A549 (cell line): Measurements from ENCODE around the gene NEUROD1. TPM values are rescaled to one million over a fixed set of nuclear protein-coding genes. Genes with fewer than 3 reads are reported as not detected.

Experiments used
- ATAC-seq, 2 experiments: fragments of 200-7000 bp in 1 of 2; fragments of >200 bp in 1 of 2; cut with Nextera tagmentation in 1 of 2; cut with Tn5 transposase in 1 of 2; 3 replicates each; pipeline versions ENCODE4 v1.8.0 to v1.9.1; 2018 to 2020; ENCODE audit warnings: mild to moderate bottlenecking in 1 of 2, moderate library complexity in 1 of 2
- CTCF ChIA-PET: fragments of 300-600 bp; sonication (Branson Sonifier 250); formaldehyde crosslinking; extraction: SDS; loops from one replicate; lab custom pipeline; 2021; ENCODE audit warnings: antibody characterized with exemption, inconsistent platforms; lab: Yijun Ruan, JAX
- POLR2A ChIA-PET: fragments of 350-600 bp; formaldehyde crosslinking; extraction: SDS; loops from one replicate; lab custom pipeline; 2021; ENCODE audit warnings: antibody characterized with exemption, inconsistent platforms; lab: Yijun Ruan, JAX
- DNase-seq, 2 experiments: peaks; one replicate each; pipeline versions ENCODE4 v3.0.0 to v3.0.0-alpha.2; 2011 to 2016; ENCODE audit warnings: low read depth in 1 of 2, low spot score in 1 of 2
- FAIRE-seq: peaks from 2 replicates; lab custom pipeline; 2011; peaks lifted over from hg19 to GRCh38; lab: Jason Lieb, UNC
- H3K27ac ChIP-seq, 2 experiments: fragments of >200 bp; sonication (Bioruptor Twin); formaldehyde crosslinking; 3 replicates each; pipeline ENCODE4 v1.5.1; 2016 to 2017
- H3K4me1 ChIP-seq: fragments of >200 bp; sonication (Bioruptor Twin); formaldehyde crosslinking; 3 replicates; pipeline ENCODE4 v1.6.1; 2016
- H3K4me2 ChIP-seq: fragments of >200 bp; sonication (Bioruptor Twin); formaldehyde crosslinking; 3 replicates; pipeline ENCODE4 v1.6.1; 2016
- H3K4me3 ChIP-seq: fragments of >200 bp; sonication (Bioruptor Twin); formaldehyde crosslinking; 3 replicates; pipeline ENCODE4 v1.5.1; 2016
- H3K9me3 ChIP-seq: fragments of >200 bp; sonication (Bioruptor Twin); formaldehyde crosslinking; 3 replicates; pipeline ENCODE4 v1.6.1; 2016
- CBX8 ChIP-seq: fragments of 200-600 bp; sonication (generic); IDR thresholded peaks from 2 replicates; pipeline ENCODE4 v1.6.1; 2016
- CHD4 ChIP-seq: fragments of 200-600 bp; sonication (generic); IDR thresholded peaks from 2 replicates; pipeline ENCODE4 v1.6.1; 2016; ENCODE audit warnings: antibody characterized with exemption, mild to moderate bottlenecking, borderline replicate concordance
- EHMT2 ChIP-seq: fragments of 200-600 bp; sonication (generic); IDR thresholded peaks from 2 replicates; pipeline ENCODE4 v1.6.1; 2016; ENCODE audit warnings: antibody characterized with exemption, low read depth, mild to moderate bottlenecking, moderate library complexity
- FOSB ChIP-seq: fragments of 250-450 bp; sonication (Bioruptor Pico); IDR thresholded peaks from 2 replicates; pipeline ENCODE4 v1.5.0; 2020; ENCODE audit warnings: mild to moderate bottlenecking, moderate library complexity
- HDAC2 ChIP-seq: fragments of 200-600 bp; sonication (generic); IDR thresholded peaks from 2 replicates; pipeline ENCODE4 v1.6.1; 2016
- HOXA7 ChIP-seq: fragments of 250-450 bp; sonication (Bioruptor Pico); IDR thresholded peaks from 2 replicates; pipeline ENCODE4 v1.5.0; 2020; ENCODE audit warnings: mild to moderate bottlenecking, moderate library complexity
- HOXB13 ChIP-seq: fragments of 250-450 bp; sonication (Bioruptor Pico); IDR thresholded peaks from 2 replicates; pipeline ENCODE4 v1.5.0; 2020; ENCODE audit warnings: low read depth, mild to moderate bottlenecking, moderate library complexity
- HOXB5 ChIP-seq: fragments of 250-450 bp; sonication (Bioruptor Pico); IDR thresholded peaks from 2 replicates; pipeline ENCODE4 v1.5.0; 2020; ENCODE audit warnings: mild to moderate bottlenecking, moderate library complexity
- JUN ChIP-seq, 2 experiments: fragments of >200 bp; sonication (Bioruptor Twin); formaldehyde crosslinking; IDR thresholded peaks; 2 replicates in 1 of 2; 3 replicates in 1 of 2; pipeline ENCODE4 v1.6.1; 2016 to 2017
- MAFK ChIP-seq: fragments of 450-650 bp; IDR thresholded peaks from 2 replicates; pipeline ENCODE4 v1.6.1; 2014; ENCODE audit not compliant: partially characterized antibody
- MAZ ChIP-seq: fragments of 150-350 bp; IDR thresholded peaks from 2 replicates; pipeline ENCODE4 v1.6.1; 2014; ENCODE audit warnings: antibody characterized with exemption, low read depth, low read length, borderline replicate concordance
- NR3C1 ChIP-seq: fragments of >200 bp; sonication (Bioruptor Twin); formaldehyde crosslinking; IDR thresholded peaks from 3 replicates; pipeline ENCODE4 v1.6.1; 2017
- POLR2A ChIP-seq: IDR thresholded peaks from 2 replicates; pipeline ENCODE4 v1.6.1; 2012; ENCODE audit warnings: mild to moderate bottlenecking, low read length
- POLR2AphosphoS2 ChIP-seq: conservative IDR thresholded peaks from 2 replicates; pipeline ENCODE4 v1.6.1; 2012; ENCODE audit warnings: low read length, improper control_type of control experiment, inconsistent platforms
- RAD21 ChIP-seq, 2 experiments: fragments of >200 bp in 1 of 2; sonication (Bioruptor Twin) in 1 of 2; formaldehyde crosslinking in 1 of 2; IDR thresholded peaks in 1 of 2; conservative IDR thresholded peaks in 1 of 2; 2 replicates in 1 of 2; 3 replicates in 1 of 2; pipeline ENCODE4 v1.6.1; 2012 to 2018; ENCODE audit warnings: inconsistent platforms in 1 of 2
- SREBF2 ChIP-seq: fragments of 450-650 bp; IDR thresholded peaks from 2 replicates; pipeline ENCODE4 v1.6.1; 2014; ENCODE audit warnings: mild to moderate bottlenecking, moderate library complexity
- TFCP2L1 ChIP-seq: fragments of 250-450 bp; sonication (Bioruptor Pico); IDR thresholded peaks from 2 replicates; pipeline ENCODE4 v1.5.0; 2021; ENCODE audit warnings: mild to moderate bottlenecking
- ZC3H11A ChIP-seq: fragments of 450-650 bp; IDR thresholded peaks from 2 replicates; pipeline ENCODE4 v1.6.1; 2014; ENCODE audit warnings: antibody characterized with exemption, mild to moderate bottlenecking
- ZFP36 ChIP-seq: fragments of 450-650 bp; IDR thresholded peaks from 2 replicates; pipeline ENCODE4 v1.6.1; 2014; ENCODE audit warnings: borderline replicate concordance; ENCODE audit not compliant: partially characterized antibody
- ZSCAN20 ChIP-seq: fragments of 250-450 bp; sonication (Bioruptor Pico); IDR thresholded peaks from 2 replicates; pipeline ENCODE4 v1.8.0; 2022; ENCODE audit warnings: mild to moderate bottlenecking, moderate library complexity
- WGBS: methylation state at CpG from one replicate; pipeline ENCODE4 v1.1.6; 2017; ENCODE audit errors: missing lambda C conversion rate; 5-methylcytosine and 5-hydroxymethylcytosine counted together
- polyA plus RNA-seq, 4 experiments: library from polyadenylated mRNA; depleted of rRNA in 3 of 4; stranded (reverse); fragments of >200 nt; fragmentation: RNase III in 1 of 4; extraction: RNeasy Plus Mini Kit Qiagen cat#74134 plus additional on column Dnase treatment in 1 of 4; gene quantifications; 2 replicates in 3 of 4; 3 replicates in 1 of 4; pipeline ENCODE4 v1.2.3, GENCODE V29; 2011 to 2017
- TF ChIP-seq, protein P1 (sequence below): IDR thresholded peaks from 2 replicates; pipeline ENCODE4 v1.6.1; 2012
- TF ChIP-seq, protein P2 (sequence below): fragments of 250-450 bp; sonication (Bioruptor Pico); IDR thresholded peaks from 2 replicates; pipeline ENCODE4 v1.5.0; 2021; ENCODE audit warnings: mild to moderate bottlenecking, moderate library complexity, borderline replicate concordance
- TF ChIP-seq, protein P3 (sequence below): IDR thresholded peaks from 2 replicates; pipeline ENCODE4 v1.6.1; 2012; ENCODE audit warnings: low read depth, borderline replicate concordance
- TF ChIP-seq, protein P4 (sequence below): fragments of >200 bp; sonication (Bioruptor Twin); formaldehyde crosslinking; IDR thresholded peaks from 2 replicates; pipeline ENCODE4 v1.6.1; 2016
- TF ChIP-seq, protein P5 (sequence below): fragments of 150-350 bp; IDR thresholded peaks from 2 replicates; pipeline ENCODE4 v1.6.1; 2014; ENCODE audit warnings: low read depth, mild to moderate bottlenecking, low read length

NEUROD1 gene
- polyA plus RNA-seq, 2 of the 4 experiments (the other 2 are of a cell fraction): not detected

DNA sequence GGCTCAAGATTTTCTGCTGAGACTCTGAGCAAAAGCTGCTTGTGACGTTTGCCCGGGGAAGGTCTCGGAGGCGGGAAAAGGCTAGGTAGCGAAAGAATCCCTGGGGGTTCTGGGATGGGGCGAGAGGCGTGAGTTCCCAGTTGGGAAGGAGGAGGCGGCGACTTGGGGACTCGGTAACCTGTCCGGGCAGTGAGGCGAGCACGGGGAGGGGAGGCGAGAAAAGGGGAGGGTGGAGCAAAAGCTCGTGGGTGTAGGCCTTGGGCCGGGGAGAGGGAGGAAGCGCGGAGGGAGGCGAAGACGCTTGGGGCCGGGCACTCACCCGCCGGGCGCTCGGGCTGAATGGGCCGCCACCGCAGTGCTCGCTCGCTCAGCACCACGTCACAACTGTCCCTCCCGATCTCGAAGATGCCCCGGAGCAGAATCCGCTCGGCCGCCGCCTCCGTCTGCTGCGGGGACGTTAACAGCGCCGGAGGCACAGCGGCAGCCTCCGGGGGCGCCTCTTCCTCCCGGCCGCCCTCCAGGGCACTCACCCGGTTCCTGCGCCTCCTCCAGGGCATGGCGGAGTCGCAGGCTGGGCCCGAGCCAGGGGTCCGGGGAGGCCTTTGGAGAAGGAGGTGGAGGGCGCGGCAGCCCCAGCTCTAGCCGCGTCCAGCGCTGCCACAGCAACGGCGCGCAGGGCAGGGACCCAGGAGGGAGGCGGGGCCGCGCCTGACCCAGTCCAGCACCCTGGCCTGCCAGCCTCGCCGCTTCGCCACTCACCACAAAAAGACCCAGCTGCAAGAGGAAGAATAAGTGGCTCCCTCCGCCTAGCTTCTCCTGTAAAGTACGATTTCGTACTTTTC lies 23.6 kb downstream of the NEUROD1 start, which contains the start of gene CERKL:
Gene CERKL, minus strand, starts transcription at position 656 of the 842 bp plus-strand sequence. Its CDS starts 99 bp downstream, at position 557.
- Histone ChIP-seq H3K4me1 (no peaks in the 10 kb centered on the region), H3K4me2 (peak within 1 kb of the TSS; percentile 70), H3K4me3 (peak within 1 kb of the TSS; percentile 49), H3K9me3 (no peaks in the 10 kb centered on the region), H3K27ac (peak within 1 kb of the TSS; percentile 14 to 80; a peak in 4 of 6 replicates)
- ATAC-seq (peak; percentile 88 to 94), FAIRE-seq (no peak), DNase-seq (peak; percentile 64 to 69)
- POLR2A ChIA-PET: no interaction called here
- 6% methylated on average over 62 of the region's 70 CpGs for WGBS
- CTCF ChIA-PET: interaction anchor here (0.8 to 2.6 kb wide), 5 partner anchors 9 to 247 kb away, joined by 3 to 7 read pairs (median 3); no protein-coding TSS in a partner anchor
- TF ChIP-seq TFCP2L1 (CRISPR knock-in tag) (no peak), MAFK (no peak), HOXB5 (CRISPR knock-in tag) (no peak), NR3C1 (no peak), ZFP36 (peak; percentile 95), POLR2A (peak; percentile 22; the same call in 1 of the 2 replicates), CBX8 (0 out of 2 replicates have a peak, but pooled peaks have one; percentile 9)
- TF ChIP-seq, protein P1, sequence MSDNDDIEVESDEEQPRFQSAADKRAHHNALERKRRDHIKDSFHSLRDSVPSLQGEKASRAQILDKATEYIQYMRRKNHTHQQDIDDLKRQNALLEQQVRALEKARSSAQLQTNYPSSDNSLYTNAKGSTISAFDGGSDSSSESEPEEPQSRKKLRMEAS: peak; percentile 36; the same call in 1 of the 2 replicates
- TF ChIP-seq, protein P2, sequence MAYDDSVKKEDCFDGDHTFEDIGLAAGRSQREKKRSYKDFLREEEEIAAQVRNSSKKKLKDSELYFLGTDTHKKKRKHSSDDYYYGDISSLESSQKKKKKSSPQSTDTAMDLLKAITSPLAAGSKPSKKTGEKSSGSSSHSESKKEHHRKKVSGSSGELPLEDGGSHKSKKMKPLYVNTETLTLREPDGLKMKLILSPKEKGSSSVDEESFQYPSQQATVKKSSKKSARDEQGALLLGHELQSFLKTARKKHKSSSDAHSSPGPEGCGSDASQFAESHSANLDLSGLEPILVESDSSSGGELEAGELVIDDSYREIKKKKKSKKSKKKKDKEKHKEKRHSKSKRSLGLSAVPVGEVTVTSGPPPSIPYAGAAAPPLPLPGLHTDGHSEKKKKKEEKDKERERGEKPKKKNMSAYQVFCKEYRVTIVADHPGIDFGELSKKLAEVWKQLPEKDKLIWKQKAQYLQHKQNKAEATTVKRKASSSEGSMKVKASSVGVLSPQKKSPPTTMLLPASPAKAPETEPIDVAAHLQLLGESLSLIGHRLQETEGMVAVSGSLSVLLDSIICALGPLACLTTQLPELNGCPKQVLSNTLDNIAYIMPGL (CRISPR knock-in tag): no peak
- TF ChIP-seq, protein P3, sequence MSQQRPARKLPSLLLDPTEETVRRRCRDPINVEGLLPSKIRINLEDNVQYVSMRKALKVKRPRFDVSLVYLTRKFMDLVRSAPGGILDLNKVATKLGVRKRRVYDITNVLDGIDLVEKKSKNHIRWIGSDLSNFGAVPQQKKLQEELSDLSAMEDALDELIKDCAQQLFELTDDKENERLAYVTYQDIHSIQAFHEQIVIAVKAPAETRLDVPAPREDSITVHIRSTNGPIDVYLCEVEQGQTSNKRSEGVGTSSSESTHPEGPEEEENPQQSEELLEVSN: peak; percentile 65; the same call in 1 of the 2 replicates

DNA sequence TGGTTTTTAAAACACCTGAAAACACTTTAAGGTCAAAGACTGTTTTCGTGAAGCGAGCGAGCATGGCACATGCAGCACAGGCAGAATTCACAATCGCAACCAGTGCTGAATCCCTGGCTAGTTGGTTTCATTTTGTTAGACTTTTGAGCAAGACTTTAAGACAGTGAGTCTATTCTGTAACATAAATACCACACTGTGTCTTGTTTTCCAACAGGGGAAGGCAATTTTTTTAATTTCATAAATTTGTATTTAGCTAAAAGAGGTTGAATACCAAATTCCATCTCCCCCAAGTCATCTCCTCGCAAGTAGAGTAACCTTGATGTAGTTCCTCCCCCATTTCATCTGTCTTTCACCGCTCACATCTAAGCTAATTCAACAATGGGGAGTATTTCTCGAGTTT lies 24.8 kb downstream of the NEUROD1 start:
- POLR2A ChIA-PET: no interaction called here
- no peak for ATAC-seq
- DNase-seq: no peak
- Histone ChIP-seq H3K27ac (no peak overlapping the region), H3K4me1 (no peaks in the 10 kb centered on the region), H3K4me2 (no peak overlapping the region), H3K4me3 (no peak overlapping the region), H3K9me3 (no peaks in the 10 kb centered on the region)
- CTCF ChIA-PET: interaction anchor here (2.6 kb wide), 1 partner anchor 8 kb away, joined by 7 read pairs; no protein-coding TSS in a partner anchor
- no peak for FAIRE-seq
- 87% methylated on average over 7 of the region's 7 CpGs for WGBS
- TF ChIP-seq SREBF2: no peak
- TF ChIP-seq, protein P3: no peak
- no peak for TF ChIP-seq HOXA7
- TF ChIP-seq HOXB13 (CRISPR knock-in tag): no peak
- no peak for TF ChIP-seq FOSB (CRISPR knock-in tag)
- no peak for TF ChIP-seq CHD4
- TF ChIP-seq JUN (IDR thresholded peaks at IDR 0.05): no peak
- TF ChIP-seq POLR2AphosphoS2: no peak
- no peak for TF ChIP-seq TFCP2L1 (CRISPR knock-in tag)
- TF ChIP-seq, protein P4, sequence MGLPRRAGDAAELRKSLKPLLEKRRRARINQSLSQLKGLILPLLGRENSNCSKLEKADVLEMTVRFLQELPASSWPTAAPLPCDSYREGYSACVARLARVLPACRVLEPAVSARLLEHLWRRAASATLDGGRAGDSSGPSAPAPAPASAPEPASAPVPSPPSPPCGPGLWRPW: no peak
- TF ChIP-seq, protein P2 (CRISPR knock-in tag): no peak
- no peak for TF ChIP-seq EHMT2
- no peak for TF ChIP-seq ZC3H11A
- no peak for TF ChIP-seq ZSCAN20 (CRISPR knock-in tag)
- TF ChIP-seq, protein P5, sequence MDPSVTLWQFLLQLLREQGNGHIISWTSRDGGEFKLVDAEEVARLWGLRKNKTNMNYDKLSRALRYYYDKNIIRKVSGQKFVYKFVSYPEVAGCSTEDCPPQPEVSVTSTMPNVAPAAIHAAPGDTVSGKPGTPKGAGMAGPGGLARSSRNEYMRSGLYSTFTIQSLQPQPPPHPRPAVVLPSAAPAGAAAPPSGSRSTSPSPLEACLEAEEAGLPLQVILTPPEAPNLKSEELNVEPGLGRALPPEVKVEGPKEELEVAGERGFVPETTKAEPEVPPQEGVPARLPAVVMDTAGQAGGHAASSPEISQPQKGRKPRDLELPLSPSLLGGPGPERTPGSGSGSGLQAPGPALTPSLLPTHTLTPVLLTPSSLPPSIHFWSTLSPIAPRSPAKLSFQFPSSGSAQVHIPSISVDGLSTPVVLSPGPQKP: no peak
- TF ChIP-seq MAZ: no peak
- TF ChIP-seq HDAC2: no peak
- no peak for TF ChIP-seq RAD21 (conservative IDR thresholded peaks at IDR 0.05 in 1 of 2, IDR thresholded peaks at IDR 0.05 in 1 of 2)
